GM19397 (cell line): ENCODE measurements around the gene CD151.

Experiments used
- ATAC-seq: cut with Tn5 transposase; IDR thresholded peaks from one replicate; pipeline ENCODE4 v1.9.1; 2021; ENCODE audit warnings: mild to moderate bottlenecking, moderate library complexity; ENCODE audit not compliant: unreplicated experiment

The CD151 gene

DNA sequence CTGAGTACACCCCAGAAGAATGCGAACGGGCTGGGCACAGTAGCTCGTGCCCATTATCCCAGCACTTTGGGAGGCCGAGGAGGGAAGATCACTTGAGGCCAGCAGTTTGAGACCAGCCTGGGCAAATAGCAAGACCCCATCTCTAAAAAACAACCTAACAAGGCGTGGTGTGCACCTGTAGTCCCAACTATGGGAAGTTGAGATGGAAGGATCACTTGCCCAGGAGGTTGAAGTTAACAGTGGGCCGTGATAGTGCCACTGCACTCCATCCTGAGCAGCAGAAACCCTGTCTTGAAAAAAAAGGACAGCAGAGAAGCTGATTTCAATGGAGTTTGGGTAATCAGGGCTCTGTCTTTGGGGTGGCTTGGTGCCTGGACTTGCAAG is 19.7 kb upstream of the CD151 start:
- ATAC-seq: no peak

DNA sequence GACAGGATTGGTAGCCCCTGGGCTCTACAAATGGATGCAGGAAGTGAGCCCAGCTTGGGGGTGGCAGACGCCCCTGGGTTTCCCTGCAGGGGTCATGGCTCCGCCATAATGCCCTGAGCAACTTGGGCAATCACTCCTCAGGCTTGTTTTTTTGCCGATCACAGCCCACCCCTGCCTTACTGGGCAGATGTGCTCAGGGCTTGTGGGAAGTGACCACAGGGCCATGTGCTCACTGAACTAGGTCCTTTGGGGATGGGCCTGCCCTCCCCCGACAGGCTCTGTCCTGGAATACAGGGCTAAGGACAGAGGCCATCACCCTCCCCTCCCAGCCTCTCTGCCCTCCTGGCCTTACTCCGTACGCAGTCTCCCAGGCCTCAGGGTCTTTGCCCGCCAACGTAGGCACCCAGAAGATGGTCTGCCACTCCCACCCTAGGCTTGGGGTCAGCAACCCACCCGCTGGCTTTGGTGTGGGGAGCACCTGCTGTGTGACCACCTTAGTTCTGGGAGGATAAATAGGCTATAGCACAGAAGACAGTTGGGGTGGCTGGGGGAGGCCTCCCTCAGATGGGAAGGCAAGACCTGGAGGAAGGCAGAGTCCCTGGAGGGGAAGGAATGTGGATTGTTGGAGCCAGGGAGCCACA is 19.2 kb upstream of the CD151 start:
- no peak for ATAC-seq

DNA sequence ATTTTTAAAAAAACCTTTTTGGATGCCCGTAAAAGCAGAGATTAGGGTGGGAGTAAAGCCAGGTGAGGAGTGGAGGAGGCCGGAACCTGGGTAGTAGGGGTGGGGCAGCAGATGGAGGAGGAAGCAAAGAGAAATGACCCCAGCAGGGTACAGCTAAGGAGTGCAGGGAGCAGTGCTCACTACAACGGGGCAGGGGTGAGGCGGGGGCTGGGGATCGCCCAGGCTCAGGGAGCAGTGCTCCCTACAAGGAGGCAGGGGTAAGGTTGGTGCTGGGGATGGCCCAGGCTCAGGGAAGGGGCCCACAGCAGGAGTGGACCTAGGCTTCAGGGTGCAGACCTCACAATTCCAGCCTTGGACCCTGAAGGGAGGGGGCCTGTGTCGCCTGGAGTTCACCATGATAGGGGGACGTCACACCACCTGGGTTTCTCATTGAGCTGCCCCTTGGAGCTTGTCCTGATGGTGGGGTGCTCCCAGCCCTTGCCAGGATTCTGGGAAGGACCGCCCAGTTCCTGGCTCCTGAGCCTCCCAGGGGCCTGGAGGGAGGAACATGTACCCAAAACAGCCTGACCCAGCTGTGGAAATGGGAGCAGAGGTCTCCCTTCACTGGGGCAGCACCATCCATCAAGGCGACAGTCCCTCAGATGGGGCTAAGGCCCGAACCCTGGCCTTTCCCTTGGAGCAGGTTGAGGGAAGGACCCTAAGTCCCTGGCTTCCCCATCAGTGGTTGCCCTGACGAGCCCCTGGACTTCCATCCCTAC is 16.9 kb upstream of the CD151 start:
- ATAC-seq: no peak

DNA sequence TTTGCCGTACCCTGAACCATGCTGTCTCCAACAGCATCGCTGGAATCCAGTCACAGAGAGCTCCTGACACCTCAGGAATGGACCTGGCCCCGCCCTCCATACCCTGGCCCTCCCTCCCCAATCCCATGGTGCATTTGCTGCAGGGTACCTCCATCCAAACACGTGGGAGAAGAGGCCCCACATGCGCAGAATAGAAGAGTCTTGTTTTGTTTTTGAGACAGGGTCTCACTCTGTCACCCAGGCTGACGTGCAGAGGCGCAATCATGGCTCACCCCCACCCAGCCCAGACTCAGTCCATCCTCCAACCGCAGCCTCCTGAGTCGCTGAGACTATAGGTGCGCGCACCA is 16.3 kb upstream of the CD151 start:
- no peak for ATAC-seq

DNA sequence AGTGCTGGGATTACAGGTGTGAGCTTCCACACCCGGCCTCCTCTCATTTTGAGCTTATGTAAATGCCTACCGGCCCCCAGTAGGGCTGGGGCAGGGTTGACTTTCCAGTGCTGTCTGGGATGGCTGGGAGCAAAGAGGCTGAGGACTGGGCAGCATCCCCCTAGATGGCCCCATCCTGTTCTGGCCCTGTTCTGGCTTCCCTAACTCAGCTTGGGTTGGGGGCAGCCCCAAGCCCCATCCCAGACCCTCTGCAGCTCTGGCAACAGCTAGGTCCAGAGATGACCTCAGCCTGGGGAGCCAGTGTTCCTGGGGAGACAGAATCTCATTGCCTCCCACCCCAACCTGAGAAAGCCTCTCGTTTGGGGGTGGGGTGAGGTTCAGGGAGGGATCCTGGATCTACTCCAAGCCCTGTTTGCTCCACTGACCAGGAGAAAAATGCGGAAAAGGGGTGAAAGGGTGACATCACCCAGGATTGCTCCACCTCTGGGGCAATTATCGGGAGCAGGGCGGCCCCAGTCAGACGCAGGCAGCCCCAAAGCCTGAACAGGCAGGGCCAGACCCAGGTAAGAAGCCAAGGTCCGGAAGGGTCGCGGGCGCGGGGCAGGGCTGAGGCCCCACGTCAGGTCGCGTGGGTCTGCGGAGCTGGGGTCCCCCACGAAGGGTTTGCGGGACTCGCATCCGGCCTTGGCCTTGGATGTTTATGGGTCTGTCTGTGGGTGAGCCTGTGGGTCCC is 14.2 kb upstream of the CD151 start, which contains the start of gene PNPLA2:
Gene PNPLA2 (plus strand): TSS at position 519 of the 733 bp plus-strand sequence. CDS start 805 bp downstream, outside the sequence.
- no peak for ATAC-seq

DNA sequence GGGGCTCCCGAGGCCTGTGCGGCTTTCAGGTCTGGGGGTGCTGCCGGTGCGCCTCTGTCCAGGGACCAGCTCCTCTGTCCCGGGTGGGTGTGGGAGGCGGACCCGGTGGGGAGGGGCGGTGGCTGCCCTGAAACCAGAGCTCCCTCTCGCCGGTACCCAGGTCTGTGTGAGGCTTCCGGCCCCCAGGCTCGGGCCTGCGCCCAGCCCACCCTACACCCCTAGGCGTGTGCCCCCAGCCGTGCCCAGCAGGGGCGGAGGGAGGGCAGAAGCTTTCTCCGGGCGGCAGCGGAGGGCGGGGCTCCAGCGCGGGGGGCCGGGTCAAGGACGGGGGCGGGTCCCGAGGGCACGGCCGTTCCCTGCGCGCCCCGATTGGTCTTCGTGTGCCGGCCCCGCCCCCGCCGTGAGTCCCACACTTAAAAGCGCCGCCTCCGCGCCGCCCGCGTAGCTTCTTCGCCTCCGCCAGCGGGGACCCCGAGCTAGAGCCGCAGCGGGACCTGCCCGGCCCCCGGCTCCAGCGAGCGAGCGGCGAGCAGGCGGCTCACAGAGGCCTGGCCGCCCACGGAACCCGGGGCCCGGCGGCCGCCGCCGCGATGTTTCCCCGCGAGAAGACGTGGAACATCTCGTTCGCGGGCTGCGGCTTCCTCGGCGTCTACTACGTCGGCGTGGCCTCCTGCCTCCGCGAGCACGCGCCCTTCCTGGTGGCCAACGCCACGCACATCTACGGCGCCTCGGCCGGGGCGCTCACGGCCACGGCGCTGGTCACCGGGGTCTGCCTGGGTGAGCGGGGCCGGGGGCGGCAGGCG is 13.4 kb upstream of the CD151 start:
- ATAC-seq: peak; percentile 71

DNA sequence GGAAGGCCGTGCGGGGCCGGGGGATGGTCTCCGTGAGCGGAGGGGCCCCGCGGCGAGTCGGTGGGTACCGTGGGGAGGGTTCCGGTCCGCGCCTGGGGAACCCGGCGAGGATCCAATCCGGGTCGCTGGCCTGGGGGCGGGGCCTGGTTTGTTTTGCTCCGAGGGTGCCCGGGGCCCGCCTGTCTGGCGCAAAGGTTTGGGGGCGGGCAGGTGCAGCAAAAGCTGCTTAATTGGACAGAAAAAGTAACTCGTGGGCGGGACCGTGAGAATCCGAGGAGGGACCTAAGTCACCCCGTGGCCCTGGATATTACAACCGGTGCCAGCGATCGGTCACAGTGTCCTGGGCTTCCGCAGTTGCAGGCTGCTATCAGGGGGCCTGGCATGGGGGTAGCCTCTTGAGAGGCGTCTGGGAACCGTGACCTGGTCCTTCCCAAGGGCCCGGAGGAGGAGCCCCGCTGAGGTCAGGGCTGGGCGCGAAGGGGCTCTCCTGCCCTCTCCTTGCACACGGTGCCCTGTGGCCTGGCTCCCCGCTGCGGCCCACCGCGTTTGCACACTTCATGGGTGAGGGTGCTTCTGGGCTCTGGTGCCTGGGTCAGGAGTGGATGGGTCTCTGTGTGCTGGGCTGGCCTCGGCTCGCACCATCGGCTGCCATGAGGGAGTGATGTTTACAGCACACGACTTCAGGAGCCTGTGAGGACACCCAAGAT is 12.7 kb upstream of the CD151 start:
- ATAC-seq: peak; percentile 63

DNA sequence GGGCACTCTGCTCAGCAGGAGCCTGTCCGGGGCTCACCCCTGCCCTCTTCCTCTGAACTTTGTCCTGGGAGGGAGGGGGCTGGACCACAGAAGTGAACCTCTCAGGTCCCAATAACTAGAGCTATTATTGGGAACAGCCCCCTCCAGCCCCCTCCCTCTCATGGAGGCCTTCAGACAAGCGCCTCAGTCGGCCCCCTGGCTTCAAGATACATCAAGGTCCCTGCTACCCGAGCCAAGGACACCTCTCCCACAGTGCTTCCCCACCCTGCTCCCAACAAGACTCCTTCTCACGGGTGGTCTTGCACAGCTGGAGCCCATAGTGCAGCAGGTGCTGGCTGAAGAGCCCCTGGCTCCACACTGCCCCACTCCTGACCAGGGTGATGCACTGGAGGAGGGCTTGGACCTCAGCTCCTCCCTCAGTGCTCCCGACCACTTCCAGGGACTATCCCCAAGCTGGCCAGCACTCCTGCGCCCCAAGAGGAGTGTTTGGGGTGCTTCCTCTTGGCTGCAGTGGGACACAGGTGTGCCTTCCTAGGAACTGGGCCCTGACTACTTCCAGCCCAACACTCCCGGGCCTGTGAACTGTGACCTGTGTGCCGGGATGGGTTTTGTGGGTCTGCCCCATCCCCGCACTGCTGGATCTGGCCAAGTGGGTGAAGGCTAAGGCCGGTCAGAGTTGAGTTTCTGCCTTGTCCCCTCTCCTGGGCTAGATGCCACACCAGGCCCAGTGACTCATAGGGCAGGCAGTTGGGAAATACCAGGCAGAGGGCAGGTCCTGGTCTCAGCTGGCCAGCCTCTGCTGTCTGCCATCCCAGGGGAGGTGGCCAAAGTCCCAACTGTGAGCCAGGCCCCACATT is 11.9 kb upstream of the CD151 start:
- ATAC-seq: no peak

DNA sequence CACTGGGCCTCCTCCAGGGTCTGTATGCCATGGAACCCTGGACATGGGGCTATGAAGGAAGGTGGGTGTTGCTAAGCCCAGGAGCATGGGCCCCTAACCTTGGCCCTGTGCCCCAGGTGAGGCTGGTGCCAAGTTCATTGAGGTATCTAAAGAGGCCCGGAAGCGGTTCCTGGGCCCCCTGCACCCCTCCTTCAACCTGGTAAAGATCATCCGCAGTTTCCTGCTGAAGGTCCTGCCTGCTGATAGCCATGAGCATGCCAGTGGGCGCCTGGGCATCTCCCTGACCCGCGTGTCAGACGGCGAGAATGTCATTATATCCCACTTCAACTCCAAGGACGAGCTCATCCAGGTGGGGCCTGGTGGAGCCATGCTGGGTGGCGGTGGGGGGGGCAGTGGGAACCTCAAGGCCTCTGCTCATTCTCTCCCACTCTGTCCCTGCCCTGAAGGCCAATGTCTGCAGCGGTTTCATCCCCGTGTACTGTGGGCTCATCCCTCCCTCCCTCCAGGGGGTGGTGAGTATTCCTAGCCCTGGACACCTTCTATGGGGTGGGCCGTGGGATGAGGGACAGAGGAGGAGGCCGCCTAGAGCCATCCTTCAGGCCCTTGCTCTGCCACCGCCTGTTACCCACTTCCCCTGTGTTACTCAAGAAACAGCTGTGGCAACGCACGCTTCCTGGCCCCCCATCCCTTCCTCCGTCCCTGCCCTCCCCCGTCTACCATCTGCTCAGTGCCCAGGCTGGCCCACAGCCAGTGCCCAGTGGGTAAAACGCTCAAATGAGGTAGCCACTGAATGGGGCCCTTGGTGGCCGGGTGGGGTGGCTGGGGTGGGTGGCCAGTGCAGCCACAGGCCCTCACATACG is 11.0 kb upstream of the CD151 start:
- ATAC-seq: no peak

DNA sequence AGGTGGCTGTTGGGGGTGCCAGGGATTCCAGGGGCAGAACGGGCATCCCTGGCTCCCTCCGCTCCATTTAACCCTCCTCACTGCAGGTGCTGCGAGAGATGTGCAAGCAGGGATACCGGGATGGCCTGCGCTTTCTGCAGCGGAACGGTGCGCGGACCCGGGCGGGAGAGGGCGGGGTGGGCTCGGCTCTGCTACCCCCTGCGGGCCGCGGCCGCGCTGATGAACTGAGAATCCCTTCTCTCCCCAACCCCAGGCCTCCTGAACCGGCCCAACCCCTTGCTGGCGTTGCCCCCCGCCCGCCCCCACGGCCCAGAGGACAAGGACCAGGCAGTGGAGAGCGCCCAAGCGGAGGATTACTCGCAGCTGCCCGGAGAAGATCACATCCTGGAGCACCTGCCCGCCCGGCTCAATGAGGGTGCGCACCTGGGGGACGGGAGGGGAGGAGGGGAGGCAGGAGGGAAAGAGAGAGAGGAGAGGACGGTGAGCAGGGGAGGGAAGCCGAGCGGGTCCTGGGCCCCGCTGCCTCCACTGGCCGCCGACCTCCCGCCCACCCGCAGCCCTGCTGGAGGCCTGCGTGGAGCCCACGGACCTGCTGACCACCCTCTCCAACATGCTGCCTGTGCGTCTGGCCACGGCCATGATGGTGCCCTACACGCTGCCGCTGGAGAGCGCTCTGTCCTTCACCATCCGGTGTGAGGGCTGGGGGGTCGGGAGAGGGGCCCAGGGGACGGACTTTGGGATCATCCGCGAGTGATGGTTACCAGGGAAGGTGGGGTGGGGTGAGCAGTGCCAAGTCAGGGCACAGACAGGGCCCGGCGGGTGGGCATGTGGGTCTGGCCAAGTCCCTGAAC is 9.1 kb upstream of the CD151 start:
- no peak for ATAC-seq

DNA sequence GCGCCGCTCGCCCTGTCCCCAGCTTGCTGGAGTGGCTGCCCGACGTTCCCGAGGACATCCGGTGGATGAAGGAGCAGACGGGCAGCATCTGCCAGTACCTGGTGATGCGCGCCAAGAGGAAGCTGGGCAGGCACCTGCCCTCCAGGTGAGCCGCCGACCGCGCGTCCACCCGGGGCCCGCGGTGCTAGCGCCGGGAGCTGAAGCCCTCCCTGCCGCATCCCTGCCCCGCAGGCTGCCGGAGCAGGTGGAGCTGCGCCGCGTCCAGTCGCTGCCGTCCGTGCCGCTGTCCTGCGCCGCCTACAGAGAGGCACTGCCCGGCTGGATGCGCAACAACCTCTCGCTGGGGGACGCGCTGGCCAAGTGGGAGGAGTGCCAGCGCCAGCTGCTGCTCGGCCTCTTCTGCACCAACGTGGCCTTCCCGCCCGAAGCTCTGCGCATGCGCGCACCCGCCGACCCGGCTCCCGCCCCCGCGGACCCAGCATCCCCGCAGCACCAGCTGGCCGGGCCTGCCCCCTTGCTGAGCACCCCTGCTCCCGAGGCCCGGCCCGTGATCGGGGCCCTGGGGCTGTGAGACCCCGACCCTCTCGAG is 8.4 kb upstream of the CD151 start:
- ATAC-seq: no peak

DNA sequence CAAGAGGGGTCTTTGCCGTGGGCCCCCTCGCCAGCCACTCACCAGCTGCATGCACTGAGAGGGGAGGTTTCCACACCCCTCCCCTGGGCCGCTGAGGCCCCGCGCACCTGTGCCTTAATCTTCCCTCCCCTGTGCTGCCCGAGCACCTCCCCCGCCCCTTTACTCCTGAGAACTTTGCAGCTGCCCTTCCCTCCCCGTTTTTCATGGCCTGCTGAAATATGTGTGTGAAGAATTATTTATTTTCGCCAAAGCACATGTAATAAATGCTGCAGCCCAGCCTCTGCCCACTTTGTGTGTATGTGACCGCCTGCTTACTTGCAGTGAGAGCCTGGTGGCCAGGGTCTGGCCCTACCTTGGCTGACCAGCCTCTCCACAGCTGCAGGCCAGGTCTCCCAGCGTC is 7.8 kb upstream of the CD151 start:
- no peak for ATAC-seq

DNA sequence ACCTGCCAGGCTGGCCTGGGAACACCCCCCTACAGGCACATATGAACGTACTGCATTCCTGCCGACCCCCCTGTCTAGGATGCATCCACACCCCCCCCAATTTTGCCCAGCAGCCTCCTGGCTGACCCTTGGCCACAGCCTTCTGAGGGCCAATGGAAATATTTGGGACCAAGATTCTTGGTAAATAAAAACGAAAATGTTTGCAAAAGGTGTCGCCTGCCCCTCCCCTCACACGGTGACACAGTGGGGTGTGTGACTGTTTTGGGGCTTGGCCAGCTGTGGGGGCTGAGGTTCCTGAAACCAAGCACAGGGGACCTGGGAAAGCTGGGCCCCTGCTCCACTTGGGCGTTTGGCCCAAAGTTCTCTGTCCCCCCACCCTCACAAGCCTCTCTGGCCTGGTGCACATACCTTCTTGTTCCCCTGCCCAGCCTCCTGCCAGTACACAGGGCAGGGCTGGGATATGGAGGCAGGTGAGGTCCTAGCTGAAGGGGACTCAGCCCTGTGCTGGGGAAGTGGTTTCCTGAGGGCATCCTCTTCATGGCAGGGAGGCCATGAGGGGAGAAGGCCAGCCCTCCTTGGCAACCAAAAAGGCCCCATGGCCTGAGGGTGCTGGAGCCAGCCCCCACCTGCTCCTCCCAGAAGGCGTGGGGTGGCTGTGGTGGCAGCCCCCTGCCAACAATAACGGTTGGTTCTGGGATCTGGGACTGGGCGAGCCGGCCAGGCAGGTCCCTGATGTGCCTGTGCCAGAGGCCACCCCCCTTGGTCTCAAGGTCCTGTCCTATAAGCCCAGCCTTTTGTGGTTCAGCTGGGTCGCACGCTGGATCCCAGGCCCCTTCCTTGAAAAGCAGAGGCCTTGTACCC is 7.2 kb upstream of the CD151 start:
- no peak for ATAC-seq

DNA sequence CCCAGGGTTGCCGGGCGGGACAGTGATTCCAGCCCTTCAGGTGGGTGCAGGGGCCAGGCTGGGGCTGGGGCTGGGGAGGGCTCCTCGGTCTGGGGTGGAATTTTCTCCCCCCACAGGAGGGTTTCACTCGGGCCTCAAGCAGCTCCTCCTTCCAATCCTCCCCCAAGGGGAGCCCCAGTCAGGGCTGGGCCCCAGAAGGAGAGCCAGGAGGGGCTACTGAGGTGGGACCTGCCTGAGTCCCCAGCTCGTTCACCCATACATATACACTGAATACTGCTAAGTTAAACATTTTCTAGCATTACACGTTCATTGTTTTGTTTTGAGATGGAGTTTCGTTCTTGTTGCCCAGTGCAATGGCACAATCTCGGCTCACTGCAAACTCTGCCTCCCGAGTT is 6.5 kb upstream of the CD151 start:
- ATAC-seq: no peak

DNA sequence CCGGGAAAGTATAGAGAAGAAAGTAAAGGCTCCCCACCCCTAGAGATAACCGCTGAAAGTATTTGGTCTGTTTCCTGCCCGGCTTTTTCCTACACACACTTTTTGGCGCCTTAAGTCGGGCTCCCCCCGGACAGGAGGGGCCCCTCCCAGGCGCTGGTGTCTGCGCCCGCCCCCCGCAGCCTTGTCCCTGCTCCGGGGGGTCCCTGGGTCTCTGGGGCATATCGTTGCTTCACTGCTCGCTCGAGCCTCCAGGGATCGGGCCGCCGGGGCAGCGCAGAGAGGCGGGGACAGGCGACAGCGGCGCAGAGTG is 6.0 kb upstream of the CD151 start:
- no peak for ATAC-seq

DNA sequence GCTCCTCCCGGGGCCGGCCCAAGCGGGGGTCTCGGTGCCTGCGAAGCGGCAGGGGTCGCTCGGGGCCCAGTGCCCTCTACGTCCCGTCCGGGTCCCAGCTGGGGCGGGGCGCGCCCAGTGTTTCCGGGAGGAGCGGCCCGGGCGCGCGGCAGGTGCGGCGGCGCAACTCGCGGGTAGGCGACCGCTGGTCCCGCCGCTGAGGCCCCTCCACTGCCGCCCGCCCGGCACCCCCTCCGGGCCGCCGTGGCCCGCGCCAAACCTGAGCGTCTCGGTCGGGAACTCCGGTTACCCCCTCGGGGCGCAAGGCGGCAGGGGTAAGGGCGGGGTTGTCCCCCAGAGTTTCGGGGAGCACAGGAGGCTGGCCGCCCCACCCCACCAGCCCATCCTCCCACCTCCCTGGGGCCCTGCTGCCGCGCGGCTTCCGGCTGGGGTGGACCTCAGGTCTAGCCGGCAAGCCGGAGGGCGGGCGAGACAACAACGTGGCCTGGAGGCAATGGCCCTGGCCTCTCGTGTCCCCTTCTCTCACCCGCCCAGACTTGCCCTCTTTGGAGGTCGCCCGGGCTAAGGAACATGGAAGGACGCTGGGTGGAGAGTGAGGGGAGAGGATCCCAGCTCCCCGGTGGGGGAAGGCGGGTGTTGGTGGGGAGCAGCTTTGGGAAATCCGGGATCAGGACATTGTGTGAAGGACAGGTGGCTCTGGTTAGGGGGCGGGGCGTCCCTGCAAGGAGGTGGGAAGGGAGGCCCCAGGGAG is 5.4 kb upstream of the CD151 start:
- ATAC-seq: no peak
